ENCODE results near the gene CST5. TPM values are rescaled to one million over a fixed set of nuclear protein-coding genes. Genes with fewer than 3 reads are reported as not detected.

CST5 gene
- polyA plus RNA-seq, 1 donor from 2014 or later: not detected

GRCh38 chr20:23920408-23921325, 41.1 kb upstream of the CST5 start:
- Histone ChIP-seq H3K27me3 (ENCODE audit: insufficient read depth, low read depth, low read length) (no peaks in the 10 kb centered on the region), H3K4me3 (ENCODE audit: low read length) (no peak overlapping the region), H3K9ac (ENCODE audit: low read length) (no peak overlapping the region), H3K9me2 (ENCODE audit: insufficient read depth, low read length) (no peaks in the 10 kb centered on the region), H3K27ac (ENCODE audit: low read length) (no peak overlapping the region), H3F3A (ENCODE audit: insufficient read depth, low read length, poor library complexity, severe bottlenecking) (no peaks in the 10 kb centered on the region), H3K79me2 (replicated peaks; ENCODE audit: insufficient read depth, low read length) (no peaks in the 10 kb centered on the region), H3K36me3 (ENCODE audit: insufficient read depth, low read length) (no peaks in the 10 kb centered on the region), H3K9me3 (ENCODE audit: low read length) (no peaks in the 10 kb centered on the region), H4K20me1 (ENCODE audit: insufficient read depth) (no peaks in the 10 kb centered on the region), H2AFZ (ENCODE audit: low read depth, low read length) (no peak overlapping the region), H3K4me2 (ENCODE audit: low read length) (no peak overlapping the region)
- TF ChIP-seq REST (IDR thresholded peaks at IDR 0.05; ENCODE audit: borderline replicate concordance) (no peak), EZH2 (IDR thresholded peaks at IDR 0.05; ENCODE audit: borderline replicate concordance, insufficient read depth, low read length, poor library complexity, severe bottlenecking) (no peak), POLR2AphosphoS5 (IDR thresholded peaks at IDR 0.05) (no peak), CTCF (IDR thresholded peaks at IDR 0.05; ENCODE audit: poor library complexity, severe bottlenecking) (no peak)

- Histone ChIP-seq H3K27ac (ENCODE audit: low read length) (no peak overlapping the region), H3K9ac (ENCODE audit: low read length) (no peak overlapping the region), H3K9me3 (ENCODE audit: low read length) (no peaks in the 10 kb centered on the region), H3K79me2 (replicated peaks; ENCODE audit: insufficient read depth, low read length) (no peaks in the 10 kb centered on the region), H3K4me3 (ENCODE audit: low read length) (no peak overlapping the region), H3K36me3 (ENCODE audit: insufficient read depth, low read length) (no peaks in the 10 kb centered on the region), H3K9me2 (ENCODE audit: insufficient read depth, low read length) (no peaks in the 10 kb centered on the region), H3K27me3 (ENCODE audit: insufficient read depth, low read depth, low read length) (no peaks in the 10 kb centered on the region), H4K20me1 (ENCODE audit: insufficient read depth) (no peaks in the 10 kb centered on the region), H3K4me2 (ENCODE audit: low read length) (no peak overlapping the region), H3F3A (ENCODE audit: insufficient read depth, low read length, poor library complexity, severe bottlenecking) (no peaks in the 10 kb centered on the region), H2AFZ (ENCODE audit: low read depth, low read length) (no peak overlapping the region)
- no peak for TF ChIP-seq EZH2 (IDR thresholded peaks at IDR 0.05; ENCODE audit: borderline replicate concordance, insufficient read depth, low read length, poor library complexity, severe bottlenecking)
- TF ChIP-seq REST (IDR thresholded peaks at IDR 0.05; ENCODE audit: borderline replicate concordance): no peak
- no peak for TF ChIP-seq RAD21 (conservative IDR thresholded peaks at IDR 0.05)
- TF ChIP-seq MXI1 (conservative IDR thresholded peaks at IDR 0.05; ENCODE audit: poor library complexity, severe bottlenecking): no peak
- TF ChIP-seq TAF1 (IDR thresholded peaks at IDR 0.05; ENCODE audit: low read depth): no peak
Measured at GRCh38 chr20:23918896-23919295, 39.3 kb upstream of the CST5 start.
